ENCODE measurements around the gene PHLDB2. TPM values are rescaled to one million over a fixed set of nuclear protein-coding genes. Genes with fewer than 3 reads are reported as not detected.

The PHLDB2 gene
- total RNA-seq, 1 experiment from 2014 or later = 90.1 TPM

GRCh38 chr3:111952086-111952485 lies 93.0 kb downstream of the PHLDB2 start:
- H2AFZ ChIP-seq (ENCODE audit: low read length) = no peak overlapping the region
- H3K9ac ChIP-seq (ENCODE audit: low read length) = no peak overlapping the region
- H3K79me2 ChIP-seq (ENCODE audit: low read length) = no peaks in the 10 kb centered on the region
- ATAC-seq = no peak
- intact Hi-C loops (cut with micrococcal nuclease) = no loop called here
- TF ChIP-seq, protein P1, sequence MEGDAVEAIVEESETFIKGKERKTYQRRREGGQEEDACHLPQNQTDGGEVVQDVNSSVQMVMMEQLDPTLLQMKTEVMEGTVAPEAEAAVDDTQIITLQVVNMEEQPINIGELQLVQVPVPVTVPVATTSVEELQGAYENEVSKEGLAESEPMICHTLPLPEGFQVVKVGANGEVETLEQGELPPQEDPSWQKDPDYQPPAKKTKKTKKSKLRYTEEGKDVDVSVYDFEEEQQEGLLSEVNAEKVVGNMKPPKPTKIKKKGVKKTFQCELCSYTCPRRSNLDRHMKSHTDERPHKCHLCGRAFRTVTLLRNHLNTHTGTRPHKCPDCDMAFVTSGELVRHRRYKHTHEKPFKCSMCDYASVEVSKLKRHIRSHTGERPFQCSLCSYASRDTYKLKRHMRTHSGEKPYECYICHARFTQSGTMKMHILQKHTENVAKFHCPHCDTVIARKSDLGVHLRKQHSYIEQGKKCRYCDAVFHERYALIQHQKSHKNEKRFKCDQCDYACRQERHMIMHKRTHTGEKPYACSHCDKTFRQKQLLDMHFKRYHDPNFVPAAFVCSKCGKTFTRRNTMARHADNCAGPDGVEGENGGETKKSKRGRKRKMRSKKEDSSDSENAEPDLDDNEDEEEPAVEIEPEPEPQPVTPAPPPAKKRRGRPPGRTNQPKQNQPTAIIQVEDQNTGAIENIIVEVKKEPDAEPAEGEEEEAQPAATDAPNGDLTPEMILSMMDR (conservative IDR thresholded peaks at IDR 0.05; ENCODE audit: low read depth, low read length) = no peak
- no peak for TF ChIP-seq EZH2phosphoT487 (IDR thresholded peaks at IDR 0.05; ENCODE audit: borderline replicate concordance, low read length)
- no peak for TF ChIP-seq EZH2 (IDR thresholded peaks at IDR 0.05; ENCODE audit: low read length, unreplicated experiment)
- H3K27ac ChIP-seq (ENCODE audit: low read length) = no peak overlapping the region
- no TSS peak for BruUV-seq (replicated peaks)
- H3K4me2 ChIP-seq (ENCODE audit: low read length) = no peak overlapping the region
- H3F3A ChIP-seq (ENCODE audit: low read length, unreplicated experiment) = no peaks in the 10 kb centered on the region
- ChIA-PET POLR2A (ENCODE audit: unreplicated experiment) (no interaction called here), CTCF (no interaction called here)
- peaks cover 68% of the 10 kb centered on the region for H3K36me3 ChIP-seq (ENCODE audit: low read depth, low read length)
- DNase-seq = no peak
- H3K9me3 ChIP-seq (ENCODE audit: low read length) = no peaks in the 10 kb centered on the region
- no peak overlapping the region for H3K4me3 ChIP-seq (ENCODE audit: low read length)
- H3K4me1 ChIP-seq (ENCODE audit: insufficient read depth, low read length) = no peaks in the 10 kb centered on the region
- H4K20me1 ChIP-seq (ENCODE audit: low read length) = no peaks in the 10 kb centered on the region
- no peaks in the 10 kb centered on the region for H3K9me2 ChIP-seq (replicated peaks; ENCODE audit: low read length)
- H3K27me3 ChIP-seq (ENCODE audit: low read length) = no peaks in the 10 kb centered on the region

- ATAC-seq = no peak
- BruUV-seq (replicated peaks) = no TSS peak
- Histone ChIP-seq H3K79me2 (ENCODE audit: low read length) (no peaks in the 10 kb centered on the region), H3K9me3 (ENCODE audit: low read length) (no peaks in the 10 kb centered on the region), H2AFZ (ENCODE audit: low read length) (no peak overlapping the region), H3K4me1 (ENCODE audit: insufficient read depth, low read length) (no peaks in the 10 kb centered on the region), H3K9ac (ENCODE audit: low read length) (no peak overlapping the region), H3K9me2 (replicated peaks; ENCODE audit: low read length) (no peaks in the 10 kb centered on the region), H3K4me2 (ENCODE audit: low read length) (no peak overlapping the region), H3K27ac (ENCODE audit: low read length) (no peak overlapping the region), H3K27me3 (ENCODE audit: low read length) (no peaks in the 10 kb centered on the region), H4K20me1 (ENCODE audit: low read length) (no peaks in the 10 kb centered on the region), H3F3A (ENCODE audit: low read length, unreplicated experiment) (no peaks in the 10 kb centered on the region), H3K4me3 (ENCODE audit: low read length) (no peak overlapping the region), H3K36me3 (ENCODE audit: low read depth, low read length) (peaks cover 62% of the 10 kb centered on the region)
- CTCF ChIA-PET = no interaction called here
- no peak for DNase-seq
- POLR2A ChIA-PET (ENCODE audit: unreplicated experiment) = no interaction called here
- TF ChIP-seq EZH2phosphoT487 (IDR thresholded peaks at IDR 0.05; ENCODE audit: borderline replicate concordance, low read length) = no peak
- TF ChIP-seq, protein P1 (conservative IDR thresholded peaks at IDR 0.05; ENCODE audit: low read depth, low read length) = no peak
- TF ChIP-seq EZH2 (IDR thresholded peaks at IDR 0.05; ENCODE audit: low read length, unreplicated experiment) = no peak
- intact Hi-C loops (cut with micrococcal nuclease) = no loop called here
Measured at GRCh38 chr3:111952866-111953450, 93.9 kb downstream of the PHLDB2 start.

GRCh38 chr3:111954228-111954990 lies 95.3 kb downstream of the PHLDB2 start:
- H3K4me3 ChIP-seq (ENCODE audit: low read length) = no peak overlapping the region
- no TSS peak for BruUV-seq (replicated peaks)
- H3K9me3 ChIP-seq (ENCODE audit: low read length) = no peaks in the 10 kb centered on the region
- no peaks in the 10 kb centered on the region for H3K4me1 ChIP-seq (ENCODE audit: insufficient read depth, low read length)
- POLR2A ChIA-PET (ENCODE audit: unreplicated experiment) = no interaction called here
- H3K36me3 ChIP-seq (ENCODE audit: low read depth, low read length) = peaks cover 53% of the 10 kb centered on the region
- no peaks in the 10 kb centered on the region for H3K79me2 ChIP-seq (ENCODE audit: low read length)
- TF ChIP-seq, protein P1 (conservative IDR thresholded peaks at IDR 0.05; ENCODE audit: low read depth, low read length) = no peak
- TF ChIP-seq EZH2 (IDR thresholded peaks at IDR 0.05; ENCODE audit: low read length, unreplicated experiment) (no peak), EZH2phosphoT487 (IDR thresholded peaks at IDR 0.05; ENCODE audit: borderline replicate concordance, low read length) (no peak)
- no peak overlapping the region for H2AFZ ChIP-seq (ENCODE audit: low read length)
- no peaks in the 10 kb centered on the region for H3K9me2 ChIP-seq (replicated peaks; ENCODE audit: low read length)
- no peaks in the 10 kb centered on the region for H3F3A ChIP-seq (ENCODE audit: low read length, unreplicated experiment)
- no peak overlapping the region for H3K4me2 ChIP-seq (ENCODE audit: low read length)
- H4K20me1 ChIP-seq (ENCODE audit: low read length) = no peaks in the 10 kb centered on the region
- no peak overlapping the region for H3K27ac ChIP-seq (ENCODE audit: low read length)
- intact Hi-C loops (cut with micrococcal nuclease) = no loop called here
- no peak for DNase-seq
- no peaks in the 10 kb centered on the region for H3K27me3 ChIP-seq (ENCODE audit: low read length)
- peak; percentile 62 for ATAC-seq
- no peak overlapping the region for H3K9ac ChIP-seq (ENCODE audit: low read length)
- CTCF ChIA-PET = interaction anchor here (0.5 to 0.7 kb wide), 3 partner anchors 13 to 286 kb away, joined by 3 to 9 read pairs (median 4); no protein-coding TSS in a partner anchor

All from PC-3 (cell line).